Stimulated activated CD4-positive, alpha-beta T cell treated with anti-CD3 and anti-CD28 coated beads, TNF-alpha, amount 100 ng/mL, for 48 hours (primary cell): ENCODE measurements around the gene RNPS1.

Source experiments
- DNase-seq, 3 donors: peaks; one replicate each; pipeline ENCODE4 v3.0.0-alpha.2; 2020; ENCODE audit warnings: low read depth in 3 of 3

RNPS1 gene

DNA sequence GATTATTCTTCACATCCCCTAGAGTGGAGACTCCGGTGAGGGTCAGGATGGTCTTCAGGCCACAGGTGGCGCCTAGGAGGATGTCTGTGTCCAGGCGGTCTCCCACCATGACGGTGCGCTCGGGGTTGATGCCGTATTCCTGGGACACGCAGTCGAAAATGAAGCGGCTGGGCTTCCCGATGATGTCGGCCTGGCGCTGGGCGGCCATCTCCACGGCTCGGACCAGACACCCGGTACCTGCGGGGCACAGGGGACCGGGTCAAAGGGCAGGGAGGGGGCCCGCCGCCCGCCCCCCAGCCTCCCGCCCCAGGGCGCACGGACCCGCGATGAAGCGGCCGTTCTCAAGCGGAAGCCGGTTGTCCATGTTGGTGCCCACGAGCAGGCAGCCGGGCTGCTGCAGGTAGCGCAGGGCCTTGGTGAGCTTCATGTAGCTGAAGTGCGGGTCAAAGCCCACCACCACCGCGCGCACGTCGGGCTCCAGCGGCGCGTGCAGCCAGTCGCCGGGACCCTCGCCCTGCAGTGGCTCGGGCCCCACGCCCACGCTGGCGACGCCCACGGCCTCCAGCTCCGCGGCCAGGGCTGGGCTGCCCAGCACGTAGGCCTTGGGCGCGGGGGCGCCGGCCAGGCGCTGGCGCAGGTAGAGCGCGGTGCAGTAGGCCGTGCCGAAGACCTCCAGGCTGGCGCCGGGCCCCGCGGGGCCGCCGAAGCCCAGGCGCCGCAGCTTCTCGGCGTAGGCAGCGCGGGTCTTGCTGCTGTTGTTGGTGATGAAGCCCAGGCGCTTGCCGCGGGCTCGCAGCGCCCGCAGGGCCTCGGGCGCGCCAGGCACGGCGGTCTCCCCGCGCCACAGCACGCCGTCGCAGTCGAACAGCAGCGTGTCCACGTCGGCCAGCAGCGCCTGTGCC, 53.9 kb downstream of the RNPS1 start:
- no peak for DNase-seq

DNA sequence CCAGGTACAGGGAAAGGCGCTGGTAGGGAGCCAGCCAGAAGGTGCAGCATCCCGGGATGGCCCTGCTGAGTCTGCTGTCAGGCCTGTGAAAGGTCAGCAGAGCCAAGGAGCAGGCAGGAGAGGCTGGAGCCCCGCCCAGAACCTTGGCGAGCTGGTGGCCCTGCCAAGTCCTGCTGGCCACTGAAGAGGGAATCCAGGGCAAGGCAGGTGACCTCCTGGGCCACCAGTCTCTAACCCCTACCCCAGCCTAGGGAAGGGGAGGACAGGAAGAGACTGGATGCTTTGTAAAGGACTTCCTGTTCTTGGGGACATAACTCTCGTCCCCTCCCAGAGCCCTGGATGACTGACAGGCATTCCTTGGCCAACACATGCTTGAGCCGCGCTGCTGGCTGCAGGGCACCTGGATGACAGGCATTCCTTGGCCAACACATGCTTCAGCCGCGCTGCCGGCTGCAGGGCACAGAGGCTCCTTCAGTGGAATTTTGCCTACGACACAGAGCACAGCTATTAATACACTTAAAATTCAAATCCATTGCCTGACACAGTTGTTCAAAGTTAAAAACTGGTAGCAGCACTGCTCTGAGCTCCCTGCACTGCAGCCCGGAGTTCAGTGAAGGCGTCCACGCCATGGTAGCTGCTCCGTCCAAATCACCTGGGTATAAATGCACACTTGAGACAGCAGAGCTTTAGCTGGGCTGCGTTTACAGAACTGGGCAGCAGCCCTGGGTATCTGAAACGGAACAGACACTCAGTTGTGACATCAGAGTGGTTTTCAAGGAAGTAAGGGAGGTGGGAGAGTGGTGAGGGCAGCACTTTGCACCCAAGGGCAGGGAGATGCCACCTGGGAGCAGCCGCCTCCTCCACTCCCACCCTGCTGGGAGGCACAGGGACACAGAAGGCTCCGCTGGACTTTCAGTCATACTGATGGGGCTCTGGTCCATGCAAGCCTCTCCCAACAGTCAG, 55.3 kb downstream of the RNPS1 start:
- no peak for DNase-seq

DNA sequence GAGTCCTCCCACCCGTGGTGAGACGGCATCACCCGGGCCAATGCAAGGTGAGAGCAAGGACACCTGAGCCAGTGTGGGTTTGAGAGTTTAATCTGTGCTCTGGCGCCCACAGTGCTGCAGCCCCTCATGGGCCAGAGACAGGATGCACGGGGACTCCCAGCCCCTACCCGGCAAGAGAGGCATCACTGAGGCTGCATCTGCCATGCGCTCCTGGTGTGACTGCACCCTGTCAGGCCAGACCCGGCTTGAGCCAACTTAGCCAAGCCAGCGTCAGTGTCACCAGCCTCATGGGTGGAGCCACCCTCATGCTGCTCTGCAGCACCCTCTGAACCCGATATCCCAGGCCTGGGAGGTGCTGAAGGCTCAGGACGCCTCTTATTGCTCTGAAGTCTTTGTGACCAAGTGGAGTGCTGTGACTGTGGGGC, 56.0 kb downstream of the RNPS1 start:
- no peak for DNase-seq

DNA sequence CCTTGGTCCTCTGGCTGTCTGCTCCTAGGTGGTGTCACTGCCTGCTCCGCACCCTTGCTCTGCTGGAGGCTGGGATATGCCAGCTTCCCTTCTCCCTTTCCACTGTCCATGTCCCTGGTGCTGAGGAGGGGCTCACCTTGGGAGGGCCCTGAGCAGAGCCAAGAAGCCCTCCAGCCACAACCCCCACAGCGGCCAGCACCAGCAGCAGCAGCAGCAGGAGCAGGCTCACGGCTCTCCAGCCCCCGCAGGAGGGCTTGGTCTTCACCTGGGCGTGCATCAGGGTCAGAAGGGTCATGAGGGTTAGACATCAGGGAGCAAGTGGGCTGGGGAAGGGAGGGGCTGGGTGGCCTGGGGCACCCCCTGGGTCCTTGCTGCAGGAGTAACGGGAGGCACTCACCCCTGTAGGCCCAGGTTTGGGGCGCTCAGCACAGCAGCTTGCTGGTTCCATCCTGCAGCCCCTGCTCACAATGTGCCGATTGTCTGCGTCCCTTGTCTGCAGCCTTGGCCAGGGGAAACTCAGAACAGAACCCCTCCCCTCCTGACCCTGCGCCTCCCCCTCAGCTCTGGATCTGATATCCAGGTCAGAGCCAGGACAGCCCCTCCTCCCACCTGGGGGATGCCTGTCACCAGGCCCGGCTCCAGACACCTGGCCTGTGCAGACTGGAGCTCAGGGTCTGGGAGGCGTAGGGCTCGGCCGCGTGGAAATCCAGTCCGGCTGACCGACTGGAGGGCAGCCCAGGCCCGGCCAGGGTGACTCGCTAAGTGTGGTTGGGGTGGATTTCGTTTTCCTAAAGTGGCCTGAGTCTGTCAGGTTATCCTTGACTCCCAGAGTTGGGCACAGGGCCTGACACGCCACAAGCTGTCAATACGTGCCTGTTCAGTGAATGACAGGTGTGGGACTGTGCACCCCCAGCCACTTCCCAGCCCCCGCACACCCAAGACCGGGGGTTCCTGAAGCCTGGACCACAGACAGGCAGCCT, 57.2 kb downstream of the RNPS1 start, which contains the start of gene BRICD5:
Gene BRICD5 (minus strand): TSS at position 478 of the 980 bp plus-strand sequence. CDS start 30 bp downstream, at position 448.
- DNase-seq = no peak

DNA sequence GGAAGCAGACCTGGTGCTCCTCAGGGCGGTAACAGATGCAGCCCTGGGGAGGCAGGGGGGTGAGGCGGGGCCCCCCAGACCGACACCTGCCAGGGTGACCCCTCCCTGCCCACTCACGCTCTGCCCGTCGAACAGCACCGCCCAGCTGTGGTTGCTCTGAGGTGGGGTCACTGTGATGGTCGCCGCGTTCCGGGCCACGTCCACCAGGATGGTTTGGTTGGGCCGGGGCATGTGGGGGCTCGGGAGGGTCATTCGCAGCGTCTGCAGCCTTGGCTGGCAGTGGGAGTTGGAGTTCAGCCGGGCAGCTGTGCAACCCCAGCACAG, 58.0 kb downstream of the RNPS1 start:
- no peak for DNase-seq

DNA sequence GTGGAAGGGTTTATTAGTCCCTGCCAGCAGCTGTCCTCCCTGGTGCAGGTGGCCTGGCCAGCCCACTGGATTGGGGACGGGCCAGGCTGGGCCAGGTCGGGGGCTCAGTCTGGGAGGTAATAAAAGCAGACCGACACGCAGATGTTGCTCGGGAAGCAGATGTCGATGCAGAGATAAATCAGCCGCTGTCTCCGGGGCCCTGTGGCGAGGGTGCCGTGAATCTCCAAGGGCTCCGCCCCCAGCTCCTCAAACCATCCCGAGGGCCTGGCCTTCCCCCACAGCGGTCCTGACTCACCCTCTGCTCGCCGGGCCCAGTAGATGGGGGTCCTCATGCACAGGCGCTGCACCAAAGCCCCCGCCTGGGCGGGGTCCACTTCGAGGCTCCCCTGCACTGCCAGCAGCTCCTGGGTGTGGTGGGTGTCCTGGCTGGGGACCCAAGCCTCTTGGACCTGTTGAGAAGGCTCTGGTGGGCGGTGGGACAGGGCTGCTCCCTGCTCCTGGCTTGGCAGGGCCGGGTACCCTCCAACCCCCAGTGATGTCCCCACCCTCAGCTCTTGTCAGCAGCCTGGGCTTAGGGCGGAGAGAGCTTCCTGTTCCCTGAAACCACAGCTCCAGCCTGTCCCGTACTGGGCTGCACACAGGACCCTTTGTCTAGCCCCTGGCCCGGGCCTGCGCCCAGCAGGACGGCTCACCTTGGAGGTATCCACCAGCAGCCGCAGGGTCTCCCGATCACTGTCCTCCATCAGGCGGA, 58.5 kb downstream of the RNPS1 start:
- no peak for DNase-seq

DNA sequence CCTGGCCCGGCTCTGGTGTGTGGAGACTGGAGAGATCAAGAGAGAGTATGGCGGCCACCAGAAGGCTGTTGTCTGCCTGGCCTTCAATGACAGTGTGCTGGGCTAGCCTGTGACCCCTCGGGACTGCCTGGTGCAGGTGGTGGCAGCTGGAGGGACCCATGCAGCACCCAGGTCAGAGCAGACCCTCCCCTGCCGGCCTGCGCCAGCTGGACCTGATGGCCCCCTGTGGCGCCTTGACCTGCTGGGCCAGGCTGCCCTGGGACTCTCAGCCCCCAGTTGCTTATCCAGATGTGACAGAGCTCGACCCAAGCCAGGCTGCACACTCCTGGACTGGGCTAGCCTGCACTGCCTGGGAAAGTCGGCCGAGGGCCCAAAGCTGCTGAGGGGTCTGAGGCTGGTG, 59.2 kb downstream of the RNPS1 start:
- no peak for DNase-seq

DNA sequence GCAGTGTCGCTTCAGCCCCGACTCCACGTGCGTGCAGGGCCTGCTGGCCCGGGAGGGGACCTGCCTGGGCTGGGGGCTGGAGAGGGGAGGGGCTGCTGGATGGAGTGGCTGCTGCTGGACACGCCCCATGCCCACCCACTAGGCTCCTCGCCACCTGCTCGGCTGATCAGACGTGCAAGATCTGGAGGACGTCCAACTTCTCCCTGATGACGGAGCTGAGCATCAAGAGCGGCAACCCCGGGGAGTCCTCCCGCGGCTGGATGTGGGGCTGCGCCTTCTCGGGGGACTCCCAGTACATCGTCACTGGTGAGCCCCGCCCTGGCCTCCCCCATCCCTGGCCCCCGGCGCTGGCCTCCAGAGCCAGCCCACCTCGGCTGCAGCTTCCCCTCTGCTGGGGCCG, 59.6 kb downstream of the RNPS1 start:
- DNase-seq = no peak

DNA sequence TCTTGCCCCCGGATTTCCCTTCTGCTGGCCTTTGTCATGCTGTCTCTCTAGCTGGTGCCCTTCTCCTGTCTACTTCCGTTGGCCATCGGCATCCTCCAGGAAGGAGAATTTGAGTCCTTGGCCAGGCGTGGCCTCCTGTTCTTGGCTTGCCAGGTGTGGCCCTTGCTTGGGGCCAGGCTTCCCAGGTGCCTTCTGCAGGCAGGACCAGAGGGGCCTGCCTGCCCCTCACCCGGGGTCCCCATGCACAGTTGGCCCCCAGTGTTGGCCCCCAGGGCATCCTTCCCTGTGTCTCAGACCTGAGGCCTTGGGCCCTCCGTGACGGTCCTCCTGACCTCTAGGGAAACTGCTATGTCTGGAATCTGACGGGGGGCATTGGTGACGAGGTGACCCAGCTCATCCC, 60.1 kb downstream of the RNPS1 start:
- no peak for DNase-seq

DNA sequence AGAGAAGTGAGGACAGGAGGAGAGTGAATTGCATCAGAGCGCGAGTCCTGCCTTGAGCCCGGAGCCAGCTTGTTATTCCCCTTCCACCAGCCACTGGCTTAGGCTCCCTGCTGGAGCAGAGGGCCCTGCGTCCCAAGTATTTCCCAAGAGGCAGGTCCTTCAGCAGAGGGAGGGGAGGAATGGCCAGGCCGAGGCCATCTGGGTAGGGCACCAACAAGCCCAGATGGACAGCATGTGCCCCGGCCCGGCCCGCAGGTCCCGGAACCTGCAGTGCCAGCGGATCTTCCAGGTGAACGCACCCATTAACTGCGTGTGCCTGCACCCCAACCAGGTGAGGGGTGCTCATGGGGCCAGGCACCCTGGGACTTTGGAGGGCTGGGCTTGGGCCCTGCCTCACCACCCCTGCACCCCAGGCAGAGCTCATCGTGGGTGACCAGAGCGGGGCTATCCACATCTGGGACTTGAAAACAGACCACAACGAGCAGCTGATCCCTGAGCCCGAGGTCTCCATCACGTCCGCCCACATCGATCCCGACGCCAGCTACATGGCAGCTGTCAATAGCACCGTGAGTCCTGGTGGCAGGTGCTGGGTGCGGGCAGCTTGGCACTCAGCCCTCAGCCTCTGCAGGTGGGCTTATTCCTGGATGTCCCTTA, 61.0 kb downstream of the RNPS1 start:
- DNase-seq = no peak

DNA sequence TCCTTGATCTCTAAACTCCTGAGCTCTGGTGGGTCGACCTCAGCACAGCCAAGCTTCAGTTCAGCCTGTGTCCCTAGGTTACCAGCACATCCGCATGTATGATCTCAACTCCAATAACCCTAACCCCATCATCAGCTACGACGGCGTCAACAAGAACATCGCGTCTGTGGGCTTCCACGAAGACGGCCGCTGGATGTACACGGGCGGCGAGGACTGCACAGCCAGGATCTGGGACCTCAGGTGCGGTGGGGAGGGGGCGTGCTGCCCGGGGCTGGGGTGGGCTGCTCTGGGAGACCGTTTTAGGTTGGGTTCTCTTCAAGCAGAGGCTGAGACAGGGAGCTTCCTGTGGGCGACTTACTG, 61.5 kb downstream of the RNPS1 start:
- no peak for DNase-seq

DNA sequence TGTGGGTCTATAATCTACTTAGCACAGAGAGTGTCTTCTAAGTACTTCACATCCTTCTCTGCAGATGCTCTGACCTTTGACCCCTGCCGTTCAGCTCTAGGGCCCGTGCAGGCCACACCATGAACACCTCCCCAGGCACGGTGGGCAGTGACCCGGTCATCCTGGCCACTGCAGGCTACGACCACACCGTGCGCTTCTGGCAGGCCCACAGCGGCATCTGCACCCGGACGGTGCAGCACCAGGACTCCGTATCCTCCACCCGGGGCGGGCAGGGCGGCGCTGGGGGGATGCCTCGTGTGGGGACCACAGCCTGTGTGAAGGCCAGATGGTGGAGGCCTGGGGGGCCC, 62.0 kb downstream of the RNPS1 start:
- DNase-seq = no peak

DNA sequence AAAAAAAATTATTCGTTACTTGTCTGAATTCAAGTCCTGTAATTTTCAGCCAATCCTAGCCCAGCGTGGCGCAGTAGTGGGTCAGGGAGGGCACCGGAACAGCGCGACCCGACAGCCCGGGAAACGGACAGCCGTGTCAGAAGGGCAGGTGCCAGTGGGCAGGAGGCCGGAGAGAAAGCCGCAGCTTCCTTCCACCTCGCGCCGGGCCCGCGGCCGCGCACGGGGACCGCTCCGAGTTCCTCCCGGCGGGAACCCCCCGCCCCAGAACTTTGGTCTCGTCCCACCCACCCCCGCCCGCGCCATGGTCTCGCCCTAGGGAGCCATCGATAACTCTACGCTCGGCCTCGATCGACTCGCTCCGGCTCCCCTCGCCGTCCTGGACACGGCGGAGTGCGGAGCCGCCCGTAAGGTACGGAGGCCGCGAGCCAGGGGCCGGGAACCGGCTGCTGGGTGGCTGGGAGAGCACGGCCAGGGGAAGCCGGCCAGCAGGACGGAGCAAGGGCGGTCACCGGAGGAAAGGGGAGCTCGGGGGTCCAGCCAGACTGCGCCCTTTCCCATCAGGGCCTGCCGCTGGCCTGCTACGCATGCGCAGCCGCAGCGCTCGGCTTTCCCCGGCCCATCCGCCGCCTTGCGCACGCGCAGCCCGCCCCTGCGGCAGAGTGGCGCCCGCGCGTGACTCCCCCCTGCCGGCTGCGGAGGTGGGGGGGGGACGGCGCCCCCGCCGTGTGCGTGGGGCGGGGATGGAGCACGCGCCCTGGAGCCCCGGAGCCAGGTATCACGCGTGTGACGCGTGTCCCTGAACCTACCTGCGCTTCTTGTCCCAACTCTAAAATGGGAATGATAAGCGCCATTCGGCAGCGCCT, 62.6 kb downstream of the RNPS1 start, which contains the start of gene MLST8:
Gene MLST8 (plus strand): TSS at position 351 of the 863 bp plus-strand sequence. CDS start 632 bp downstream, outside the sequence.
- peak; percentile 69 to 87 (median 70) for DNase-seq

DNA sequence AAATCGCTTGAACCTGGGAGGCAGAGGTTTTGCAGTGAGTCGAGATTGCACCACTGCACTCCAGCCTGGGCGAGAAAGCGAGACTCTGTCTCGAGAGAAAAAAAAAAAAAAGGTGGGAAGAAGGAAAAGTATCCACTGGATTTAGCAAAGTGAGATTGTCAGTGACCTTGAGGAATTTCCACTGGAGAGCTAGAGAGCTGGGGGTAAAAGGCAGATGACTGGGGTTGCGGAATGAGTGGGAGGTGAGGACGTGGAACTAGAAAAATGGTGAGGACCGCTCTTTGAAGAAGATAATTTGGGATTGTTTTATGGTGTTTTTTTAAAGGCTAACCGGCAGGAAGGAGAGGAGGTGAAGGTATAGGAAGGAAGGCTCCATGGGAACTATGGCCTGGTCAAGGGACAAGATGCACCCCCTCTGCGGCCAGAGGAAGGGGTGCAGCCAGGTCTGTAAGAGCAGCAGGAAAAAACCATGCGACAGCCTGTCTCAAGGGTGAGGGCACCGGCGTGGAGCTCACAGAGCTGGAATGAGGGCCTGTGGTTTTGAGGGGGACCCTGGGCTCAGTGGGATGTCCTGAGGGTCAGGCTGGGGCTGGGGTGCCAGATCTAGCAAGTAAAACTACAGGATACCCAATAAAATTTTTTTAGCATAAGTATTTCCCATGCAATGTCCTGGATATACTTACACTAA, 63.4 kb downstream of the RNPS1 start:
- DNase-seq = no peak
